ACC112 (cell line): ENCODE results near the gene RBM4B.

Source experiments
- H2AFZ ChIP-seq: fragments of 200-600 bp; sonication (generic); one replicate; pipeline ENCODE4 v1.6.0; 2017; ENCODE audit warnings: antibody characterized with exemption, low read length; ENCODE audit not compliant: unreplicated experiment
- H3K27ac ChIP-seq: fragments of 200-600 bp; sonication (generic); 2 replicates; pipeline ENCODE4 v1.5.1; 2014; ENCODE audit warnings: low read depth, mild to moderate bottlenecking, antibody characterized with exemption, low read length, moderate library complexity
- H3K27me3 ChIP-seq: fragments of 200-600 bp; sonication (generic); 2 replicates; pipeline ENCODE4 v1.6.1; 2014; ENCODE audit warnings: mild to moderate bottlenecking, antibody characterized with exemption, low read length, moderate library complexity, mixed read lengths; ENCODE audit not compliant: insufficient read depth
- H3K36me3 ChIP-seq: fragments of 200-600 bp; sonication (generic); 2 replicates; pipeline ENCODE4 v1.6.1; 2016; ENCODE audit warnings: mild to moderate bottlenecking, antibody characterized with exemption, low read length, moderate library complexity, mixed read lengths; ENCODE audit not compliant: insufficient read depth
- H3K4me1 ChIP-seq: fragments of 200-600 bp; sonication (generic); one replicate; pipeline ENCODE4 v1.6.1; 2016; ENCODE audit warnings: low read length, mixed read lengths; ENCODE audit not compliant: insufficient read depth, unreplicated experiment, control insufficient read depth
- H3K4me3 ChIP-seq: fragments of 200-600 bp; sonication (generic); 2 replicates; pipeline ENCODE4 v1.5.1; 2014; ENCODE audit warnings: mild to moderate bottlenecking, low read depth, low read length
- H3K79me2 ChIP-seq: fragments of 200-600 bp; sonication (generic); one replicate; pipeline ENCODE4 v1.6.0; 2016; ENCODE audit warnings: low read length; ENCODE audit not compliant: control insufficient read depth, unreplicated experiment, insufficient read depth

RBM4B gene

DNA sequence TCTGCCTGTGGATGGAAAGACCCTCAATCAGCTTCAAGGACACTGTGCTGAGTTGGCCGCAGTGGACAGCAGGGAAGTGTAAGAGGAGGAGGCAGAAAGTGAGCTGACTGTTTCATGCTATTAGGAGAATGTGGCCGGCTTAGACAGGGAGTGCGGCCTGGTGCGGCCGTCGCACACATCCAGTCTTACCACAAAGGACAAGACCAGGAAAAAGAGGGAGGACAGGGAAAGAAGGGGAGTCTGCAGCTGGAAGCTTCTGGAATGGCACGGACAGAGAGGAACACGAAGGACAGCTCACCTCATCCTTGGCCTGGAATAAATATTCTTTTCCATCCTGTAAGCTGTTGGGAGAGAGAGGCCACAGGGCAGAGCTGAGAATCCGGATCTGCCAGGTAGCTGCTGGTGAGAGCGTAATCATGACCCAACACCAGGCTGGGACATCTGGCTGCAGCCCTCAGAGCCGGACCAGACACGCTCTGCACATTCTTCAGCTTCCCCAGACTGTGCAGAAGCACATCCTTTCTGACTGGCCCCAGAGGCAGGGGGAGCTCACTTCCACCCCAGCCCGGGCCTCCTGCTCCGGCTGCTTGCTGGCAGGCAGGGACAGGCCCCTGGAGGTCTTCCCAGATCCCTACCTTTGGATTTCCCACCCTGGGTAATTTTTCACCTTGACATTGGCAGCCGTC lies 8.6 kb upstream of the RBM4B start:
- H2AFZ ChIP-seq = no peak overlapping the region
- H3K36me3 ChIP-seq = no peaks in the 10 kb centered on the region
- H3K4me3 ChIP-seq = no peak overlapping the region
- no peak overlapping the region for H3K27ac ChIP-seq
- no peaks in the 10 kb centered on the region for H3K27me3 ChIP-seq
- H3K4me1 ChIP-seq = no peaks in the 10 kb centered on the region
- no peaks in the 10 kb centered on the region for H3K79me2 ChIP-seq

DNA sequence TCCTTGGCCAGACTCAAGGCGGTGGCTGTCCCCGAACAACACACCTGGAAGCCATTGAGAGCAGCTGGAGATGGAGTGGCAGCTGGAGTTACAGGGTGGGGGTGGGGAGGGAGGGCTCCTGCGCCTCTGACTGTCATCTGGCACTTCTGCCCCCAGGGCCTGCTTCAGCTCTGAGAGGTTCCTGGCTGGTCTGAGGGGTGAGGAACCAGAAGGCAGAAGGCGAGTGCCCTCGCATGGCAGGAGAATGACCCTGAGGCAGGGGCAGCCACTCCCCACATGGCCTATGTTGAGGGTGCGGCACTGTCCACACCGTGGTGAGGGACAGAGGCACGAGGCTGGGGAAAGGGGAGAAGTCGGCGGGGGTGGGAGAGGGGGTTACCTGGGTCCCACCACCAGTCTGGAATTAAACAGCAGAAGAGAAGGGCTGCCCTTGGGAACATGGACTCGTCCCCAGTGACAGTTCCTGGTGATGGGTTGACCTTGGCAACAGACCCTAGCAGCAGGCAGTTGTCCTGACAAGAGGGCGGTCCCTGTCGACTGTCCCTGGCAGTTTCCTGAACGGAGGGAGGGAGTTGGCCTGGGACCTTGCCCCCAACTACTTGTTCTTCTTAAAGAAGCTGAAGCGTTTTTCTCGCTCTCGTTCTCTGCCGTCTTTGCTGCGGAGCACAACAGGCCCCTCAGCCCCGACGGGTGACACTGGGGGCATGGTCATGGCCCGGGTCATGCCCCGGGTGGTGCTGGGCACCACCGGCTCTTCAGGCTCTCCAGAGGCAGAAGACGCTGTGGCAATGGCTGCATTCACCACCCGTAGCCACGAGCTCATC lies 7.8 kb upstream of the RBM4B start:
- Histone ChIP-seq H3K4me1 (no peaks in the 10 kb centered on the region), H3K27ac (no peak overlapping the region), H3K36me3 (no peaks in the 10 kb centered on the region), H3K4me3 (no peak overlapping the region), H2AFZ (no peak overlapping the region), H3K79me2 (no peaks in the 10 kb centered on the region), H3K27me3 (no peaks in the 10 kb centered on the region)

GRCh38 chr11:66684635-66685034 lies 6.9 kb upstream of the RBM4B start:
- no peaks in the 10 kb centered on the region for H3K79me2 ChIP-seq
- no peaks in the 10 kb centered on the region for H3K36me3 ChIP-seq
- H2AFZ ChIP-seq = no peak overlapping the region
- H3K4me3 ChIP-seq = no peak overlapping the region
- H3K27ac ChIP-seq = no peak overlapping the region
- H3K4me1 ChIP-seq = no peaks in the 10 kb centered on the region
- H3K27me3 ChIP-seq = no peaks in the 10 kb centered on the region

- Histone ChIP-seq H3K27me3 (no peaks in the 10 kb centered on the region), H3K36me3 (no peaks in the 10 kb centered on the region), H3K4me3 (no peak overlapping the region), H3K4me1 (no peaks in the 10 kb centered on the region), H3K79me2 (no peaks in the 10 kb centered on the region), H3K27ac (no peak overlapping the region), H2AFZ (no peak overlapping the region)
Measured at GRCh38 chr11:66683877-66684276, 6.2 kb upstream of the RBM4B start.

- H3K36me3 ChIP-seq = 0 out of 2 replicates have a peak, but pooled peaks cover 5% of the 10 kb centered on the region
- no peak overlapping the region for H3K4me3 ChIP-seq
Measured at GRCh38 chr11:66680966-66681645, 3.4 kb upstream of the RBM4B start.

DNA sequence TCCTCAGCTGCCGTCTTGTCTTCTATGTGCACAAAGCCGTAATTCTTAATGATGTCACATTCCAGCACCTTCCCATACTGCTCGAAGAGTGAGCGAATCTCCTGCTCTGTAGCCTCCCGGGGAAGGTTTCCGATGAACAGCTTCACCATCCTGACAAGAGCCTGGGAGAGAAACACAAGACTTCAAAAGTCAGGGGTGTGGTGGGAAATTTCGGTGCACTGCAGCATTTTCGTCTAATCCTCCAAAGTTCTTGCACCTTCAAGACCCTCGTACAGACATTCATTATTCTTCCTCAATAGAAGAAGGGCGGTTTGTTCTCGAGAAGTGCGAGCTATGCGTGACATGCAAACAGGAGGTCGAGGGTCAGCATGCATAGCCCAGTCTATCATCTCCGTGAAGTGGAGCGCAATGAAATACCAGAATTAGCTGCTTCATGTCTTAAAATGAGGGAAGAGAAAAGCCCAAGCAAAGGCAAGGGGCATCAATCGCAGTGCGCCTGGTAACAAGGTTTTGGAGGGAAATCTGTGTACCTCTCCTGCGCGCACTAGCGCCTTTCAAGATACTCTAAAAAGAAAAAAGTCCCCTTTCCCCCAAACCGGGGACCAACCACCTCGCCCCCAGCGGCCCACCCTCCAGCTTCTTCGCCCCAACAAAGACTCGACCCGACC lies 622 bp downstream of the RBM4B start:
- peaks cover 26% of the 10 kb centered on the region for H3K79me2 ChIP-seq

More at GRCh38 chr11:66680966-66681645, 3.4 kb upstream of the RBM4B start:
- no peak overlapping the region for H3K27ac ChIP-seq
- no peak overlapping the region for H2AFZ ChIP-seq
- H3K79me2 ChIP-seq = peaks cover 11% of the 10 kb centered on the region
- no peaks in the 10 kb centered on the region for H3K27me3 ChIP-seq
- peaks cover 6% of the 10 kb centered on the region for H3K4me1 ChIP-seq

DNA sequence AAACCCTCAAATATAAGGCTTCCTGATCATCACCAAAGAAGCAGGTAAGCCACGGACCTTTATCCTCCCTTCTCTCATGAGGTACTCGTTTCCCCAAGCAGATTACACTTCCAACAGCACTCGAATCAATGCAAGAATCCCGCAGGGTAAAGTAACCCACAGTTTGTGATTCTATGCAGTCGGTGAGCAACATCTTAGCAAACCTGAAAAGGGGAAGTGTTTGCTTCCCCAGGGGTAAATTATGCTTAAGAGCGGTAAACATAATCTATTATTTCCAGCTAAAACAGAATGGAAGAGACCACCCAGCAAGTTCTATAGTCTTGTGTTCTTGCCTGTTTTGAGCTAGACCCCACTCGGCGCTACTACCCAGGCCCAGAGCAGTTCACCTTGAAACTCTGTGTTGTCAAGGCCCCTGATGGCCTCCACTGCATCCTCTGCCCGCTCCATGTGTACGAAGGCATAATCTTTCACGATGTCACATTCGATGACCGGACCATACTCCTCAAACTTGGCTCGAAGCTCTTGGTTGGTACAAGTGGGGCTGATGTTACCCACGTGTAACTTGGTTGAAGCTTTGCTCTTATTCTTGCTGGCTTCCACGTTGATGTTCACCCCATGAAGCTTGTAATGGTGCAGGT lies 1.3 kb downstream of the RBM4B start:
- peak overlapping the region; percentile 96 for H3K4me3 ChIP-seq

More for the DNA sequence above, 622 bp downstream of the RBM4B start:
- Histone ChIP-seq H3K36me3 (peaks cover 22% of the 10 kb centered on the region), H3K4me3 (peak overlapping the region; percentile 96), H2AFZ (peak overlapping the region; percentile 73), H3K4me1 (peaks cover 18% of the 10 kb centered on the region), H3K27ac (peak overlapping the region; percentile 90), H3K27me3 (no peaks in the 10 kb centered on the region)

DNA sequence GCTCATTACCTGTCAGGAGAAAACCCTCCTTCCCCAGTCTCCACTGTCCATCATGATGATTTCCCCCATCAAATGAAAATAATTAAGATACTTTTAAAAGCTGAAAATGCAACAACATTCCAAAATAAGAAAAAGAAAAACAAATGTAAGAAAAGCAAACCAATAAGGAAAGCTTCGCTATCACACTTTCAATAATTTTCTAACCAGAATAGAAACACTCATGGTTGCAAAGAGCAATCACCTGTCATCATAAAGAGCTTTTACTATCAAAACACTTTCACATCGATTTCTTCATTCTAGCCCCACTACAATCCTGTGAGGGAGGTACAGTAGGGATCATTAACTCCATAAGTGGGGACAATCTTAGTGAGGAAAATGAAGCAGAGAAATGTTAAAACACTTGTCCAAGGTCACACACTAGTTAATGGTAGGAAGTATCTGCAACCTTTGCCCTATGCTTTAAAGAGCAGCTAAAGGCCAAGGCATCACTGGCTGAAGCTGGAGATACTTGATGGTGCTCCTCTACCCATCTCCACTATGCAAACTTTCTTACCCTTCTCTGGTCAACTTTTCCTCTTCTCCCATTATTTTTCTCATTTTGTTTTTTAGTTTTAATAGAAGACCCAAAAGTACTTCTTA lies 2.6 kb downstream of the RBM4B start:
- Histone ChIP-seq H3K36me3 (peaks cover 22% of the 10 kb centered on the region), H3K4me1 (peaks cover 18% of the 10 kb centered on the region), H3K27ac (no peak overlapping the region), H2AFZ (no peak overlapping the region), H3K27me3 (no peaks in the 10 kb centered on the region), H3K4me3 (peak overlapping the region; percentile 96), H3K79me2 (peaks cover 26% of the 10 kb centered on the region)

More for the DNA sequence above, 1.3 kb downstream of the RBM4B start:
- Histone ChIP-seq H3K27me3 (no peaks in the 10 kb centered on the region), H3K79me2 (peaks cover 26% of the 10 kb centered on the region), H3K36me3 (peaks cover 22% of the 10 kb centered on the region), H3K4me1 (peaks cover 18% of the 10 kb centered on the region), H3K27ac (no peak overlapping the region), H2AFZ (no peak overlapping the region)

DNA sequence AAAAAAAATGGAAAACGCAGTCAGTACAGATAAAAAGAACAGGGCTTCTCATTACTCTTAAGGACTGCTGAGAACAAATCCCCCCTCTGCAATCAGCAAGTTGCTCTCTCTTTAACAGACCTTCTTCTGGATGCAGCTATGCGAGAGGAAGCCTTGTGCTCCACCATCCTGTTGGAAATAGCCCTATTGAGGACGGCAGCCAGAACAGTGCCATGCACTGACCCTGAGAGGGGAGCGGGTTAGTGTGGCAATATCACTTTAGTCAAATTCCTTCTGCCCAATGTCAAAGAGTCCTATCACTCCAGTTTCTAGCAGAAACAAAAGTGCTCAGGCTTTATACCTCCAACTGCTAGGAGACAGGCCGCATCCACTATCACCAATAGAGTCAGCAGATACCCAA lies 6.9 kb downstream of the RBM4B start:
- H3K27me3 ChIP-seq = no peaks in the 10 kb centered on the region
- H2AFZ ChIP-seq = no peak overlapping the region
- peaks cover 9% of the 10 kb centered on the region for H3K4me1 ChIP-seq
- H3K79me2 ChIP-seq = peaks cover 16% of the 10 kb centered on the region
- H3K4me3 ChIP-seq = no peak overlapping the region
- H3K36me3 ChIP-seq = peaks cover 30% of the 10 kb centered on the region
- no peak overlapping the region for H3K27ac ChIP-seq
